ENCODE measurements around the gene ZNF444. TPM values are rescaled to one million over a fixed set of nuclear protein-coding genes. Genes with fewer than 3 reads are reported as not detected.
"Not testable (repeated sequence)": the region's sequence is repeated elsewhere in the genome, so short reads cannot be mapped to it uniquely, and the experiment has no call there.

ZNF444 gene
- total RNA-seq, 2 donors from 2014 or later: 20.5 to 50.9 TPM

DNA sequence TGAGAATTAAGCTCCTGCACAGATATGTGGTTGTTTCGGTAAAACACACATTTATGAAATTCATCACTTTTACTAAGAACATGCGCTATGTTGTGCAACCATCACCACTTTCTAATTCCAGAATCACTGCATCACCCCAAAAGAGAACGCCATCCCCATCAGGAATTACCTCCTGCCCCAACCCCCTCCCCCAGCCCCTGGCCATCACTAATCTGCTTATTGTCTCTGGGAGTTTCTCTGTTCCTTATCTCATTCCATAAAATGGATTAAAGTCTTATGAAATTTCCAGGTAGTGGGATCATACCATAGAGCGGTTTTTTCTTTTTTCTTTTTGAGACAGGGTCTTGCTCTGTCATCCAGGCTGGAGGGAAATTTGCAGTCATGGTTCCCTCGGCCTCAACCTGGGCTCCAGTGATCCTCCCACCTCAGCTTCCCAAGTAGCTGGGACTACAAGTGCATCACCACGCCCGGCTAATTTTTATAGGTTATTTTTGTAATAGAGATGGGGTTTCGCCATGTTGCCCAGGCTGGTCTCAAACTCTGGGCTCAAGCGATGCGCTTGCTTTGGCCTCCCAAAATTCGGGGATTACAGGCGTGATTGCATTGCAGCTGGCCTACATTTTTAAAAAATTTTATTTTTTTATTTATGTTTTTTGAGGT, 53.0 kb downstream of the ZNF444 start:
- intact Hi-C loops (cut with DNase I): no loop called here
- TF ChIP-seq, protein P1, sequence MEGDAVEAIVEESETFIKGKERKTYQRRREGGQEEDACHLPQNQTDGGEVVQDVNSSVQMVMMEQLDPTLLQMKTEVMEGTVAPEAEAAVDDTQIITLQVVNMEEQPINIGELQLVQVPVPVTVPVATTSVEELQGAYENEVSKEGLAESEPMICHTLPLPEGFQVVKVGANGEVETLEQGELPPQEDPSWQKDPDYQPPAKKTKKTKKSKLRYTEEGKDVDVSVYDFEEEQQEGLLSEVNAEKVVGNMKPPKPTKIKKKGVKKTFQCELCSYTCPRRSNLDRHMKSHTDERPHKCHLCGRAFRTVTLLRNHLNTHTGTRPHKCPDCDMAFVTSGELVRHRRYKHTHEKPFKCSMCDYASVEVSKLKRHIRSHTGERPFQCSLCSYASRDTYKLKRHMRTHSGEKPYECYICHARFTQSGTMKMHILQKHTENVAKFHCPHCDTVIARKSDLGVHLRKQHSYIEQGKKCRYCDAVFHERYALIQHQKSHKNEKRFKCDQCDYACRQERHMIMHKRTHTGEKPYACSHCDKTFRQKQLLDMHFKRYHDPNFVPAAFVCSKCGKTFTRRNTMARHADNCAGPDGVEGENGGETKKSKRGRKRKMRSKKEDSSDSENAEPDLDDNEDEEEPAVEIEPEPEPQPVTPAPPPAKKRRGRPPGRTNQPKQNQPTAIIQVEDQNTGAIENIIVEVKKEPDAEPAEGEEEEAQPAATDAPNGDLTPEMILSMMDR (IDR thresholded peaks at IDR 0.05): no peak

GRCh38 chr19:56197646-56198045, 56.6 kb downstream of the ZNF444 start, which contains the start of gene ZSCAN5B:
TSS of gene ZSCAN5B (minus strand) at chr19:56197783. CDS start at chr19:56193052, 4,731 bp downstream.
- H3K36me3 ChIP-seq; H3K27ac ChIP-seq; H3K4me3 ChIP-seq; H3K27me3 ChIP-seq; H3K4me1 ChIP-seq; intact Hi-C loops (cut with DNase I); DNase-seq; H3K9ac ChIP-seq (ENCODE audit: low read depth in 2 of 2, low read length in 2 of 2); H3K9me3 ChIP-seq: not testable (repeated sequence)

More for the DNA sequence above, 53.0 kb downstream of the ZNF444 start:
- no peaks in the 10 kb centered on the region for H3K36me3 ChIP-seq
- no peak overlapping the region for H3K4me3 ChIP-seq
- H3K27me3 ChIP-seq: no peaks in the 10 kb centered on the region
- H3K4me1 ChIP-seq: no peaks in the 10 kb centered on the region
- DNase-seq: no peak
- H3K27ac ChIP-seq: no peak overlapping the region
- no peaks in the 10 kb centered on the region for H3K9me3 ChIP-seq
- no peak overlapping the region for H3K9ac ChIP-seq (ENCODE audit: low read depth in 2 of 2, low read length in 2 of 2)

DNA sequence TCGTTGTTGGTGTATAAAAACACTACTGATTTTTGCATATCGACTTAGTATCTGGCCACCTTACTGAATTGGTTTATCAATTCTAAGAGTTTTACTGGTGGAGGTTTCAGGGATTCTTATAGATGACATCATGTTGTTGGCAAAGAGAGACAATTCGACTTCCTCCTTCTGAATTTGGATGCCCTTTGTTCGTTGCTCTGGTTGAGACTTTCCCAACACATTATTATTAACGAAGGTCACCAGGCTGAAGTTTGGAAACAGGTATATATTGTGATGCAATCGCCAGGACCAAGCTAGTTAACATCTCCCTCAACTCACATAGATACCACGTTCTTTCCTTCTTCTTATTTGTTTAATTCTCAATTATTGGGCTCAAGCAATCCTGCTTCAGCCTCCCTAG, 58.6 kb downstream of the ZNF444 start:
- DNase-seq: no peak
- H3K27ac ChIP-seq: no peak overlapping the region

DNA sequence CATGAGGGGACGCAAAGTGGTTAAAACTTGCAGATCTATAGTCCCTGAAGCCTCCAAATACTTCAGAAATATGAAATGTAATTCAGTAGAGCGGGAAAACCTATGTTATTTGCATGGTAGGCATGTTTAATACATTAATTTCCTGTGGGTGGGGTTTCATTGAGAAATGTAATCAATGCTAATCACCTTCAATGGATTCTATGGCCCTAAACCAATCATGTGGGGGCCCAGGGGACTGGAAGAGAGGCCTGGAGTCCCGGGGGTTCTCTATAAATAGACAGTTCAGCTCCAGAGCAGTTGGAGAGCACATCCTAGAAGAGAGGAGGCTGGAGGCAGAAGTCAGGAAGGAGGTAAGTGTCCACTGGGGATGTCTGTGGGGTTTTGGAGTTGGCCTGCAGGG, 60.9 kb downstream of the ZNF444 start, which contains the start of gene ZSCAN5C:
Gene ZSCAN5C (plus strand): TSS at position 301 of the 400 bp plus-strand sequence. CDS start 3,641 bp downstream, outside the sequence.
- H3K27ac ChIP-seq: no peak within 1 kb of the TSS
- no peaks in the 10 kb centered on the region for H3K4me1 ChIP-seq

More for the DNA sequence above, 58.6 kb downstream of the ZNF444 start:
- intact Hi-C loops (cut with DNase I): no loop called here
- H3K4me1 ChIP-seq: no peaks in the 10 kb centered on the region
- H3K36me3 ChIP-seq: no peaks in the 10 kb centered on the region
- no peaks in the 10 kb centered on the region for H3K9me3 ChIP-seq
- H3K9ac ChIP-seq (ENCODE audit: low read depth in 2 of 2, low read length in 2 of 2): no peak overlapping the region
- no peak overlapping the region for H3K4me3 ChIP-seq
- TF ChIP-seq, protein P1 (IDR thresholded peaks at IDR 0.05): no peak
- no peaks in the 10 kb centered on the region for H3K27me3 ChIP-seq

GRCh38 chr19:56207581-56207980, 66.5 kb downstream of the ZNF444 start:
- H3K4me3 ChIP-seq; intact Hi-C loops (cut with DNase I); H3K9ac ChIP-seq (ENCODE audit: low read depth in 2 of 2, low read length in 2 of 2): not testable (repeated sequence)

More for the DNA sequence above, 60.9 kb downstream of the ZNF444 start, which contains the start of gene ZSCAN5C:
- TF ChIP-seq, protein P1 (IDR thresholded peaks at IDR 0.05): no peak
- H3K27me3 ChIP-seq: no peaks in the 10 kb centered on the region
- intact Hi-C loops (cut with DNase I): no loop called here
- no peak within 1 kb of the TSS for H3K9ac ChIP-seq (ENCODE audit: low read depth in 2 of 2, low read length in 2 of 2)
- no peak for DNase-seq
- H3K36me3 ChIP-seq: no peaks in the 10 kb centered on the region
- H3K9me3 ChIP-seq: no peaks in the 10 kb centered on the region
- no peak within 1 kb of the TSS for H3K4me3 ChIP-seq

GRCh38 chr19:56209091-56209490, 68.0 kb downstream of the ZNF444 start:
- Histone ChIP-seq H3K4me3 (no peak overlapping the region), H3K27ac (no peak overlapping the region), H3K9ac (ENCODE audit: low read depth in 2 of 2, low read length in 2 of 2) (no peak overlapping the region), H3K36me3 (no peaks in the 10 kb centered on the region), H3K27me3 (no peaks in the 10 kb centered on the region), H3K4me1 (no peaks in the 10 kb centered on the region), H3K9me3 (no peaks in the 10 kb centered on the region)
- intact Hi-C loops (cut with DNase I): no loop called here
- TF ChIP-seq, protein P1 (IDR thresholded peaks at IDR 0.05): no peak
- DNase-seq: no peak

More at GRCh38 chr19:56207581-56207980, 66.5 kb downstream of the ZNF444 start:
- not testable (repeated sequence) for H3K27ac ChIP-seq, DNase-seq, H3K27me3 ChIP-seq, H3K9me3 ChIP-seq, H3K4me1 ChIP-seq, H3K36me3 ChIP-seq

DNA sequence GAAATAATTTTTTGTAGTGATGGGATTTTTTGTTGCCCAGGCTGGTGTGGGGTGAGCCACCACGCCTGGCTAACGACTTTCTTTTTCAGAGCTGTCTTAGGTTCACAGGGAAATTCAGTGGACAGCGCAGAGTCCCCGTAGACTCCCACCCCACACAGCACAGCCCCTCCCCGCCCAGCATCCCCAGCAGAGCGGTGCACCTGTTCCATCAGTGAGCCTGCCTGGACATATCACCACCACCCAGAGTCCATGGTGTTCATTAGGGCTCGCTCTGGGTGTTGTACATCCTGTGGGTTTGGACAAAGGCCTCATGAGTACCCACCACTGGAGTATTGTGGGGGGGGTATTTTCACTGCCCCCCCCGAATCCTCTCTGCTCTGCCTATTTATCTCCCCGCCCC, 68.9 kb downstream of the ZNF444 start:
- DNase-seq; intact Hi-C loops (cut with DNase I); H3K36me3 ChIP-seq; H3K4me1 ChIP-seq; H3K9me3 ChIP-seq; H3K27ac ChIP-seq; H3K4me3 ChIP-seq; H3K9ac ChIP-seq (ENCODE audit: low read depth in 2 of 2, low read length in 2 of 2); H3K27me3 ChIP-seq: not testable (repeated sequence)
